Limb (tissue), 2 donors: ENCODE results near the gene C19orf25.
"Not testable (repeated sequence)": the region's sequence is repeated elsewhere in the genome, so short reads cannot be mapped to it uniquely, and the experiment has no call there.

Experiments used
- DNase-seq, 2 donors: peaks; one replicate each; pipeline ENCODE4 v3.0.0-alpha.2; 2016; ENCODE audit errors: extremely low spot score in 2 of 2

C19orf25 gene

GRCh38 chr19:1481893-1482360 lies 2.9 kb upstream of the C19orf25 start:
- DNase-seq, result no peak

GRCh38 chr19:1481224-1481892 lies 2.3 kb upstream of the C19orf25 start:
- no peak for DNase-seq

GRCh38 chr19:1477056-1477455 lies 2.0 kb downstream of the C19orf25 start:
- DNase-seq, result not testable (repeated sequence)

GRCh38 chr19:1475751-1476437 lies 3.1 kb downstream of the C19orf25 start:
- no peak for DNase-seq

GRCh38 chr19:1474765-1475351 lies 4.2 kb downstream of the C19orf25 start:
- DNase-seq, result no peak

GRCh38 chr19:1474011-1474764 lies 4.8 kb downstream of the C19orf25 start:
- no peak for DNase-seq

- no peak for DNase-seq
Observed at GRCh38 chr19:1473085-1473851, 5.7 kb downstream of the C19orf25 start.

- no peak for DNase-seq
Observed at GRCh38 chr19:1472231-1473084, 6.6 kb downstream of the C19orf25 start.

GRCh38 chr19:1471515-1472160 lies 7.4 kb downstream of the C19orf25 start:
- DNase-seq, result no peak

GRCh38 chr19:1471010-1471514 lies 8.0 kb downstream of the C19orf25 start:
- no peak for DNase-seq

- DNase-seq, result peak in 1 of 2 donors; percentile 54
Observed at GRCh38 chr19:1470305-1471009, 8.6 kb downstream of the C19orf25 start.

- DNase-seq, result no peak
Observed at GRCh38 chr19:1470055-1470304, 9.0 kb downstream of the C19orf25 start.

GRCh38 chr19:1469255-1470054 lies 9.6 kb downstream of the C19orf25 start:
- DNase-seq, result no peak

- no peak for DNase-seq
Observed at GRCh38 chr19:1468821-1469254, 10.2 kb downstream of the C19orf25 start.

GRCh38 chr19:1468274-1468820 lies 10.7 kb downstream of the C19orf25 start:
- no peak for DNase-seq

- peak in 1 of 2 donors; percentile 42 for DNase-seq
Observed at GRCh38 chr19:1467490-1468273, 11.3 kb downstream of the C19orf25 start.

- DNase-seq, result peak in 1 of 2 donors; percentile 44
Observed at GRCh38 chr19:1467215-1467489, 11.9 kb downstream of the C19orf25 start.
